ENCODE results near the gene ACAP2.
"Not testable (repeated sequence)": the region's sequence is repeated elsewhere in the genome, so short reads cannot be mapped to it uniquely, and the experiment has no call there.

ACAP2 gene

DNA sequence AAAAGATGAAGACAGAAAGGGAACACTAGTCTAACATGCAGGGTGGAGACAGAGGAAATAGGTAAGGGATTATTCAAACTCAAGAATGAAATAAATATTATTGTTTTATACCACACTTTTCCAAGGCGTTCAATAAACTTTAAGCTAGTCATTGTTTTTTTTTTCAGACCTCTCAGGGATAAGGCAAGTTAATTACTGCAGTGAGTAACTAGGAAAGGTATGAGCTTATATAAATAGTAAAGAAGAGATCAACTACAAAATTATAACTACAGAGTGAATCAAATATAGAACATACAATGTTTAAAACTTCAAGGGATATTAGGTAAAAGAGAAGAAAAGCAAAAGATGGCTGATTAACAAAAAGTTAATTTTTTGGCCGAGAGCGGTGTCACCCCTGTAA lies 140.4 kb downstream of the ACAP2 start:
- Histone ChIP-seq H3K9me3 (ENCODE audit: severe bottlenecking) (no peaks in the 10 kb centered on the region), H3K36me3 (ENCODE audit: low read depth) (peaks cover 25% of the 10 kb centered on the region), H3K27me3 (ENCODE audit: insufficient read depth, poor library complexity, severe bottlenecking) (no peaks in the 10 kb centered on the region), H3K27ac (ENCODE audit: poor library complexity, severe bottlenecking) (no peak overlapping the region), H3K4me3 (ENCODE audit: severe bottlenecking) (no peak overlapping the region), H3K4me1 (ENCODE audit: insufficient read depth, poor library complexity, severe bottlenecking) (no peaks in the 10 kb centered on the region)
- TF ChIP-seq, protein P1, sequence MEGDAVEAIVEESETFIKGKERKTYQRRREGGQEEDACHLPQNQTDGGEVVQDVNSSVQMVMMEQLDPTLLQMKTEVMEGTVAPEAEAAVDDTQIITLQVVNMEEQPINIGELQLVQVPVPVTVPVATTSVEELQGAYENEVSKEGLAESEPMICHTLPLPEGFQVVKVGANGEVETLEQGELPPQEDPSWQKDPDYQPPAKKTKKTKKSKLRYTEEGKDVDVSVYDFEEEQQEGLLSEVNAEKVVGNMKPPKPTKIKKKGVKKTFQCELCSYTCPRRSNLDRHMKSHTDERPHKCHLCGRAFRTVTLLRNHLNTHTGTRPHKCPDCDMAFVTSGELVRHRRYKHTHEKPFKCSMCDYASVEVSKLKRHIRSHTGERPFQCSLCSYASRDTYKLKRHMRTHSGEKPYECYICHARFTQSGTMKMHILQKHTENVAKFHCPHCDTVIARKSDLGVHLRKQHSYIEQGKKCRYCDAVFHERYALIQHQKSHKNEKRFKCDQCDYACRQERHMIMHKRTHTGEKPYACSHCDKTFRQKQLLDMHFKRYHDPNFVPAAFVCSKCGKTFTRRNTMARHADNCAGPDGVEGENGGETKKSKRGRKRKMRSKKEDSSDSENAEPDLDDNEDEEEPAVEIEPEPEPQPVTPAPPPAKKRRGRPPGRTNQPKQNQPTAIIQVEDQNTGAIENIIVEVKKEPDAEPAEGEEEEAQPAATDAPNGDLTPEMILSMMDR (IDR thresholded peaks at IDR 0.05; ENCODE audit: poor library complexity, severe bottlenecking) = no peak
- ATAC-seq (ENCODE audit: low read depth) = no peak
- no peak for DNase-seq (ENCODE audit: low spot score)

DNA sequence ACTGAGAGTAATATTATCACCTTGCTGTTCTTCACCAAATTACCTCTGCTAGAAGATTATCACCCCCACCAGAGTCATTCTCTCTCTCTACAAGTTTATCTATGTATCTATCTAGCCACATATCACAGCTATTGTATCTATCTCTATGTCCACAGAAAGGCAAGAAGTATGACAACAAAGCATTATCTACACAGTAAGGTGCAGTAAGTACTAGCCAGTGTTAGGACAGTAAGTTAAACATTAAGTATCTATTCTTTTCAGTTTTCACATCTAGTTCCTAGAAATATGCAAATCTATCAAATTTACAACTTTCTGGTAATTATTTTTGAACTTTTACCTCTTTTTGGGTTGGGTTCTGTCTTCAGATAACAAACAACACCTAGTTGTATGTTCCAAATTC lies 145.4 kb downstream of the ACAP2 start:
- Histone ChIP-seq H3K27me3 (ENCODE audit: insufficient read depth, poor library complexity, severe bottlenecking) (no peaks in the 10 kb centered on the region), H3K4me1 (ENCODE audit: insufficient read depth, poor library complexity, severe bottlenecking) (no peaks in the 10 kb centered on the region), H3K36me3 (ENCODE audit: low read depth) (peaks cover 34% of the 10 kb centered on the region), H3K4me3 (ENCODE audit: severe bottlenecking) (no peak overlapping the region), H3K9me3 (ENCODE audit: severe bottlenecking) (no peaks in the 10 kb centered on the region), H3K27ac (ENCODE audit: poor library complexity, severe bottlenecking) (no peak overlapping the region)
- no peak for ATAC-seq (ENCODE audit: low read depth)
- no peak for DNase-seq (ENCODE audit: low spot score)
- TF ChIP-seq, protein P1 (IDR thresholded peaks at IDR 0.05; ENCODE audit: poor library complexity, severe bottlenecking) = no peak

DNA sequence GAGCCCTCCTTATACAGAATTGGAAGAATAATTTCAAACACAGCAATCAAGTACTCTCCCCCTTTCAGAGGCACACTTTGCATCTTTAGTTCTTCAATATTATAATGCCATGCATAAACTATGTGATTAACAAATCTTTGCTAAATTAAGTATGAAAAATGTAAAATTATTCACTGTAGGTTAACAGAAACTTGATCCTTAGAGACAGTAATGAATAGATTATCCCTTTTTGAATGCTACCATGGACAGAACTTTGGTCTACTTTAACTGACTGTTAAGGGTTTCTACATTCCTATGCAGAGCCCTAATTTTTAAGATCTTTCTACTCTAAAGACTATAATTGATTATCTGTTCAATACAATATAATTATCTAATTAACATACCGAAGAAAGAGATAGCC lies 146.2 kb downstream of the ACAP2 start:
- TF ChIP-seq, protein P1 (IDR thresholded peaks at IDR 0.05; ENCODE audit: poor library complexity, severe bottlenecking) = no peak

DNA sequence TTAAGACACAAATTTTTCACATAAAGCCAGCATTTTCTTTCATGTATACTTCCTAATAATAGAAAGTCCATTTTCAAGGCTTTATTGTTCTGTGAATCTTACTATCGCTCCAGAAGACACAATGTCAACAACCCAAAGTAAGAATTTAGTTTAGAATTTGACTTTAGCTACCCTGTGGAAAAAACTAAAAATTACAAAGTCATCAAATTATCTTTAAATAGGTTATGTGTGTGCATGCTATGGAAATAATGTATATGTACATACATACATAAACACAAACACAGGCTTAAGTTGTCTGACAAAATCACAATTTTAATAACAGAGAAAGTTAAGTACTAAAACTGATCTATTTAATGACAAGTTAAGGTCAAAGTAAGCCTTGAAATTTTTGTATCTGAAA lies 151.7 kb downstream of the ACAP2 start:
- TF ChIP-seq, protein P1 (IDR thresholded peaks at IDR 0.05; ENCODE audit: poor library complexity, severe bottlenecking) = no peak
- H3K27me3 ChIP-seq (ENCODE audit: insufficient read depth, poor library complexity, severe bottlenecking) = no peaks in the 10 kb centered on the region
- ATAC-seq (ENCODE audit: low read depth) = no peak
- no peak overlapping the region for H3K4me3 ChIP-seq (ENCODE audit: severe bottlenecking)
- H3K27ac ChIP-seq (ENCODE audit: poor library complexity, severe bottlenecking) = no peak overlapping the region
- H3K36me3 ChIP-seq (ENCODE audit: low read depth) = peaks cover 54% of the 10 kb centered on the region
- peaks cover 9% of the 10 kb centered on the region for H3K4me1 ChIP-seq (ENCODE audit: insufficient read depth, poor library complexity, severe bottlenecking)
- H3K9me3 ChIP-seq (ENCODE audit: severe bottlenecking) = no peaks in the 10 kb centered on the region
- no peak for DNase-seq (ENCODE audit: low spot score)

More for the DNA sequence above, 146.2 kb downstream of the ACAP2 start:
- no peaks in the 10 kb centered on the region for H3K27me3 ChIP-seq (ENCODE audit: insufficient read depth, poor library complexity, severe bottlenecking)
- H3K9me3 ChIP-seq (ENCODE audit: severe bottlenecking) = no peaks in the 10 kb centered on the region
- ATAC-seq (ENCODE audit: low read depth) (no peak), DNase-seq (ENCODE audit: low spot score) (no peak)
- H3K4me3 ChIP-seq (ENCODE audit: severe bottlenecking) = no peak overlapping the region
- H3K27ac ChIP-seq (ENCODE audit: poor library complexity, severe bottlenecking) = no peak overlapping the region
- peaks cover 39% of the 10 kb centered on the region for H3K36me3 ChIP-seq (ENCODE audit: low read depth)
- no peaks in the 10 kb centered on the region for H3K4me1 ChIP-seq (ENCODE audit: insufficient read depth, poor library complexity, severe bottlenecking)

DNA sequence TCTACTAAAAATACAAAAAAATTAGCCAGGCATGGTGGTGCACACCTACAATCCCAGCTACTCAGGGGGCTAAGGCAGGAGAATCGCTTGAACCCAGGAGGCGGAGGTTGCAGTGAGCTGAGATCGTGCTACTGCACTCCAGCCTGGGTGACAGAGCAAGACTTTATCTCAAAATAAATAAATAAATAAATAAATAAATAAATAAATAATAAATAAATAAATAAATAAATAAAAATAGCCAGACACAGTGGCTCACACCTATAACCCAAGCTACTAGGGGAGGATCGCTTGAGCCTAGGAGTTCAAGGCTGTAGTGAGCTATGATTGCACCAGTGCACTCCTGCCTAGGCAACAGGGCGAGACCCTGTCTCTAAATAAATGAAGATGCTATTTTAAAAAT lies 152.2 kb downstream of the ACAP2 start:
- Histone ChIP-seq H3K4me1 (ENCODE audit: insufficient read depth, poor library complexity, severe bottlenecking) (peaks cover 11% of the 10 kb centered on the region), H3K36me3 (ENCODE audit: low read depth) (peaks cover 54% of the 10 kb centered on the region)
- ATAC-seq (ENCODE audit: low read depth); H3K9me3 ChIP-seq (ENCODE audit: severe bottlenecking); H3K4me3 ChIP-seq (ENCODE audit: severe bottlenecking); H3K27ac ChIP-seq (ENCODE audit: poor library complexity, severe bottlenecking); DNase-seq (ENCODE audit: low spot score); H3K27me3 ChIP-seq (ENCODE audit: insufficient read depth, poor library complexity, severe bottlenecking): not testable (repeated sequence)

Data from RWPE2 (cell line).